CD4-positive, alpha-beta T cell (primary cell): ENCODE results near the gene SAP30L. TPM values are rescaled to one million over a fixed set of nuclear protein-coding genes. Genes with fewer than 3 reads are reported as not detected.

Experiments used
- ATAC-seq: fragments of 200-7000 bp; cut with Tn5 transposase; one replicate; pipeline ENCODE4 v1.10.0; 2022; ENCODE audit warnings: mild to moderate bottlenecking; ENCODE audit not compliant: poor library complexity
- CTCF ChIA-PET: fragments of 350-600 bp; sonication (Branson Sonifier 250); formaldehyde crosslinking; loops from one replicate; lab custom pipeline; 2021; ENCODE audit warnings: antibody characterized with exemption, inconsistent platforms; lab: Charles Lee
- POLR2A ChIA-PET: fragments of 350-600 bp; sonication (Branson Sonifier 250); formaldehyde crosslinking; loops from one replicate; lab custom pipeline; 2021; ENCODE audit warnings: antibody characterized with exemption, inconsistent platforms; lab: Charles Lee
- DNase-seq, 14 experiments: peaks; one replicate each; pipeline ENCODE4 v3.0.0-alpha.2; 2013 to 2020; ENCODE audit warnings: mixed read lengths in 2 of 14
- H3K27ac ChIP-seq, 2 donors: one replicate each; pipeline versions ENCODE4 v1.5.1 to v1.7.0; 2013; ENCODE audit warnings: low read length in 2 of 2, low read depth in 1 of 2, mild to moderate bottlenecking in 1 of 2
- H3K27me3 ChIP-seq, 2 experiments: 1 replicate in 1 of 2; 2 replicates in 1 of 2; pipeline versions ENCODE4 v1.6.1 to v1.7.0; 2013; ENCODE audit warnings: low read length in 2 of 2, control low read depth in 1 of 2, mild to moderate bottlenecking in 1 of 2, moderate library complexity in 1 of 2; ENCODE audit not compliant: insufficient read depth in 2 of 2, control insufficient read depth in 1 of 2
- H3K36me3 ChIP-seq: one replicate; pipeline ENCODE4 v1.6.1; 2013; ENCODE audit warnings: low read length, control low read depth; ENCODE audit not compliant: insufficient read depth
- H3K4me1 ChIP-seq: one replicate; pipeline ENCODE4 v1.6.1; 2013; ENCODE audit warnings: low read length, control low read depth; ENCODE audit not compliant: insufficient read depth
- H3K4me3 ChIP-seq: one replicate; pipeline ENCODE4 v1.5.1; 2013; ENCODE audit warnings: mild to moderate bottlenecking, low read length, moderate library complexity
- H3K9me3 ChIP-seq, 2 experiments: 1 replicate in 1 of 2; 2 replicates in 1 of 2; pipeline versions ENCODE4 v1.6.1 to v1.7.0; 2013; ENCODE audit warnings: low read length in 2 of 2, mild to moderate bottlenecking in 2 of 2, control low read depth in 1 of 2, moderate library complexity in 1 of 2; ENCODE audit not compliant: control insufficient read depth in 1 of 2, insufficient read depth in 1 of 2
- H3K27ac Mint-ChIP-seq: one replicate; pipeline ENCODE4 v1.8.0; 2020; ENCODE audit warnings: mixed read lengths
- H3K27me3 Mint-ChIP-seq: one replicate; pipeline ENCODE4 v1.8.0; 2021; ENCODE audit warnings: mixed read lengths
- H3K36me3 Mint-ChIP-seq: one replicate; pipeline ENCODE4 v1.8.0; 2021; ENCODE audit warnings: low read depth, mixed read lengths
- H3K4me1 Mint-ChIP-seq: one replicate; pipeline ENCODE4 v1.8.0; 2021; ENCODE audit warnings: low read depth, mixed read lengths
- H3K4me3 Mint-ChIP-seq: one replicate; pipeline ENCODE4 v1.8.0; 2020; ENCODE audit warnings: mild to moderate bottlenecking, mixed read lengths
- H3K9me3 Mint-ChIP-seq: one replicate; pipeline ENCODE4 v1.8.0; 2020; ENCODE audit warnings: mixed read lengths
- intact Hi-C, 2 experiments: fragments of 100-400 bp; cut with DNase I in 1 of 2; cut with micrococcal nuclease in 1 of 2; formaldehyde crosslinking; loops; one replicate each; pipeline versions ENCODE4 v1.15.1 to v1.9.0; 2023 to 2025; cut with DNase I, micrococcal nuclease
- total RNA-seq, 174 experiments: library from RNA in 2 of 174; stranded (reverse) in 2 of 174; gene quantifications; one replicate each; pipeline ENCODE4 v1.2.3 and lab custom pipeline; 2021 to 2026
- TF ChIP-seq, protein P1 (sequence below): fragments of 200-600 bp; IDR thresholded peaks from one replicate; pipeline ENCODE4 v1.8.0; 2022; ENCODE audit warnings: antibody characterized with exemption, mild to moderate bottlenecking

Gene SAP30L
- total RNA-seq, 2 experiments from 2014 or later, result 32.2 to 33.6 TPM

DNA sequence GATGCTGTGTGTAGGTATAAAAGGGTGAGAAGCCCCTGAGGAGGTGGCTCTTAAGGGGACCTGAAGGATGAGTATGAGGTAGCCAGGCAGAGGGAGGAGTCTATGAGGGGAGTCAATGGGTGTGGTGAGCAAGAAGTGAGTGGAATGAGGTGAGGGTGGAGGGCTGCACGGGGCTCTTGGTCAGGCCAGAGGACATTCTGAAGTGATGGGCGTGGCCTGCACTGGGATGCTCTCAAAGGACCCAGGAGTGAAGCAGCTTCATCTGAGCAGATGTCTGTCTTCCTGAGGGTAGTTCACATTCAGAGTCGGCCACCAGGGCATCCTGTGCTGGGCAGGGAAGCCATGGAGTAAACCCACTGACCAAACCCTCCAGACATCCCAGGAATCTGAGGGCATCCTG lies 45.1 kb upstream of the SAP30L start:
- intact Hi-C loops, result loop anchor here in 1 of 2 experiments (5.0 kb wide), 1 partner anchor 213 kb away; no protein-coding TSS in a partner anchor
- ChIA-PET POLR2A (no interaction called here), CTCF (no interaction called here)
- H3K27ac ChIP-seq, result no peak overlapping the region
- peaks cover 9% of the 10 kb centered on the region for H3K4me1 ChIP-seq
- Mint-ChIP-seq H3K4me1 (peaks cover 14% of the 10 kb centered on the region), H3K36me3 (peaks cover 4% of the 10 kb centered on the region), H3K27ac (no peak overlapping the region), H3K27me3 (no peaks in the 10 kb centered on the region), H3K4me3 (no peak overlapping the region), H3K9me3 (no peaks in the 10 kb centered on the region)
- no peak overlapping the region for H3K4me3 ChIP-seq
- no peaks in the 10 kb centered on the region for H3K36me3 ChIP-seq
- H3K9me3 ChIP-seq, result no peaks in the 10 kb centered on the region
- TF ChIP-seq, protein P1, sequence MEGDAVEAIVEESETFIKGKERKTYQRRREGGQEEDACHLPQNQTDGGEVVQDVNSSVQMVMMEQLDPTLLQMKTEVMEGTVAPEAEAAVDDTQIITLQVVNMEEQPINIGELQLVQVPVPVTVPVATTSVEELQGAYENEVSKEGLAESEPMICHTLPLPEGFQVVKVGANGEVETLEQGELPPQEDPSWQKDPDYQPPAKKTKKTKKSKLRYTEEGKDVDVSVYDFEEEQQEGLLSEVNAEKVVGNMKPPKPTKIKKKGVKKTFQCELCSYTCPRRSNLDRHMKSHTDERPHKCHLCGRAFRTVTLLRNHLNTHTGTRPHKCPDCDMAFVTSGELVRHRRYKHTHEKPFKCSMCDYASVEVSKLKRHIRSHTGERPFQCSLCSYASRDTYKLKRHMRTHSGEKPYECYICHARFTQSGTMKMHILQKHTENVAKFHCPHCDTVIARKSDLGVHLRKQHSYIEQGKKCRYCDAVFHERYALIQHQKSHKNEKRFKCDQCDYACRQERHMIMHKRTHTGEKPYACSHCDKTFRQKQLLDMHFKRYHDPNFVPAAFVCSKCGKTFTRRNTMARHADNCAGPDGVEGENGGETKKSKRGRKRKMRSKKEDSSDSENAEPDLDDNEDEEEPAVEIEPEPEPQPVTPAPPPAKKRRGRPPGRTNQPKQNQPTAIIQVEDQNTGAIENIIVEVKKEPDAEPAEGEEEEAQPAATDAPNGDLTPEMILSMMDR, result no peak
- H3K27me3 ChIP-seq, result no peaks in the 10 kb centered on the region
- ATAC-seq (no peak), DNase-seq (no peak)

DNA sequence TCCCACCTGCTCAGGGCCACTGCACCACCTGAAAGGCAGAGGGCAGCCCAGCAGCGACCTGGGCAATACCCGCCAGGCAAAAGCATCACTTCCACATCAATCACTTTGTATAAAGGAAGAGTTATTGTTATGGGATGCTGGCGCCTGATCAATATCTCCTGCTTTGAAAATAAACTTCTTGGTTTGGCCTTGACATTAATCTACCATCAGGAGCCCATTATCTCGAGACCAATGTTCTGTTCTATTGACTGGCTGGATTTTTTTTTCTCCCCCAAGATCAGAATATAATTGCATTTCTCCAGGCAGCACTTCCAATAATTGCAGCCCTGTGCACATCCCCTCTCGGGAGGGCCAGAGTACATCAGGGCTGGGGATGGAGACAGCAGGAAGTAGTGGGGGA lies 44.4 kb upstream of the SAP30L start:
- peaks cover 14% of the 10 kb centered on the region for H3K4me1 Mint-ChIP-seq
- H3K27me3 ChIP-seq, result no peaks in the 10 kb centered on the region

DNA sequence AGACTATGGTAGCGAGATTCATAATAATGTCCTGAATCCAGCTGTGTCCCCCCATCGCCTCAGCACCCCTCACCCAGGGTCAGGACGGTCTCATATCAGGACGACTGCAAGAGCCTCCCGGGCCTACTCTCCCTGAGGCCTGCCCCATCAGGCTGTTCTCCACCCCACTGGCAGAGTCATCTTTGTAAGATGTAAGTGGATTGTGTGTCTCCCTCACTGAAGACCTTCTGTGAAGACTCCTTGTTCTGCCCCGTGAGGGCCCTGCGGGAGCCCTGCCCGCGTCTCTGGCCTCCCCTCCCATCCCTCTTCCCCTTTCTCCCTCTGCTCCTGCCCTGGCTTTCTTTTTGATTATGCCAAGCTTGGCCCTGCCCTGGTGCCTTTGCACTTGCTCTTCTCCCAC lies 43.9 kb upstream of the SAP30L start:
- ChIA-PET POLR2A (no interaction called here), CTCF (no interaction called here)
- Histone ChIP-seq H3K4me1 (peaks cover 9% of the 10 kb centered on the region), H3K9me3 (no peaks in the 10 kb centered on the region), H3K27me3 (no peaks in the 10 kb centered on the region), H3K27ac (no peak overlapping the region), H3K4me3 (no peak overlapping the region), H3K36me3 (no peaks in the 10 kb centered on the region)
- Mint-ChIP-seq H3K36me3 (peaks cover 4% of the 10 kb centered on the region), H3K9me3 (no peaks in the 10 kb centered on the region), H3K4me1 (peaks cover 14% of the 10 kb centered on the region), H3K4me3 (no peak overlapping the region), H3K27me3 (no peaks in the 10 kb centered on the region), H3K27ac (no peak overlapping the region)
- no peak for ATAC-seq
- TF ChIP-seq, protein P1, result no peak
- no peak for DNase-seq
- intact Hi-C loops, result loop anchor here in 1 of 2 experiments (5.0 kb wide), 1 partner anchor 215 kb away; no protein-coding TSS in a partner anchor

More for the DNA sequence above, 44.4 kb upstream of the SAP30L start:
- ChIA-PET CTCF (no interaction called here), POLR2A (no interaction called here)
- TF ChIP-seq, protein P1, result no peak
- no peak for DNase-seq
- Mint-ChIP-seq H3K9me3 (no peaks in the 10 kb centered on the region), H3K27me3 (no peaks in the 10 kb centered on the region), H3K27ac (no peak overlapping the region), H3K4me3 (no peak overlapping the region), H3K36me3 (peaks cover 4% of the 10 kb centered on the region)
- Histone ChIP-seq H3K9me3 (no peaks in the 10 kb centered on the region), H3K4me1 (peaks cover 9% of the 10 kb centered on the region), H3K36me3 (no peaks in the 10 kb centered on the region), H3K27ac (no peak overlapping the region), H3K4me3 (no peak overlapping the region)
- intact Hi-C loops, result loop anchor here in 1 of 2 experiments (5.0 kb wide), 1 partner anchor 214 kb away; no protein-coding TSS in a partner anchor
- no peak for ATAC-seq
